ENCODE results near the gene ADGRB2. TPM values are rescaled to one million over a fixed set of nuclear protein-coding genes. Genes with fewer than 3 reads are reported as not detected.

The ADGRB2 gene
- total and polyA plus RNA-seq, 2 of the 4 experiments (the other 2 are of a cell fraction), result 2.2 to 11.9 TPM

GRCh38 chr1:31755850-31756492 lies 8.2 kb downstream of the ADGRB2 start:
- H3K36me3 ChIP-seq (ENCODE audit: control insufficient read depth, insufficient read depth, low read length), result no peaks in the 10 kb centered on the region
- no peak overlapping the region for H2BK20ac ChIP-seq (ENCODE audit: low read depth, low read length)
- H3K27ac ChIP-seq (ENCODE audit: insufficient read depth, low read length), result no peak overlapping the region
- peaks cover 22% of the 10 kb centered on the region for H3K4me1 ChIP-seq (ENCODE audit: control insufficient read depth, insufficient read depth, low read length)
- ATAC-seq (ENCODE audit: low read depth) (no peak), DNase-seq (no peak)
- TF ChIP-seq MAFK (IDR thresholded peaks at IDR 0.05; ENCODE audit: low read depth, low read length), result no peak
- no peak for TF ChIP-seq CTCF (conservative IDR thresholded peaks at IDR 0.05; ENCODE audit: low read depth, low read length)
- TF ChIP-seq RFX5 (IDR thresholded peaks at IDR 0.05; ENCODE audit: low read depth, low read length), result no peak
- no peak for TF ChIP-seq MAZ (IDR thresholded peaks at IDR 0.05; ENCODE audit: borderline replicate concordance, low read depth, low read length)
- no peak for TF ChIP-seq RAD21 (IDR thresholded peaks at IDR 0.05; ENCODE audit: low read length)
- TF ChIP-seq CEBPB (IDR thresholded peaks at IDR 0.05; ENCODE audit: low read depth, low read length), result no peak
- no peak for TF ChIP-seq CHD1 (IDR thresholded peaks at IDR 0.05; ENCODE audit: low read depth, low read length)
- peak overlapping the region; percentile 57 for H2AK9ac ChIP-seq (replicated peaks; ENCODE audit: low read depth, low read length, poor library complexity)
- no peak overlapping the region for H3K14ac ChIP-seq (replicated peaks; ENCODE audit: low read depth, low read length)
- no peak overlapping the region for H3K9ac ChIP-seq (ENCODE audit: low read depth, low read length)
- H3K18ac ChIP-seq (ENCODE audit: low read depth, low read length), result no peak overlapping the region
- no peak overlapping the region for H3K4me3 ChIP-seq (ENCODE audit: insufficient read depth, low read depth, low read length)
- H3K4ac ChIP-seq (ENCODE audit: low read depth, low read length), result no peak overlapping the region
- H3K9me1 ChIP-seq (ENCODE audit: insufficient read depth, low read length), result peaks cover 11% of the 10 kb centered on the region; the same call in 1 of the 2 replicates
- no peak overlapping the region; the same call in 1 of the 2 replicates for H3K23ac ChIP-seq (ENCODE audit: low read depth, low read length)
- peaks cover 0 to 16% of the 10 kb centered on the region in 2 experiments; a peak in 2 of 4 replicates for H3K79me1 ChIP-seq (ENCODE audit: low read depth in 1 of 2, low read length in 2 of 2)
- in situ Hi-C loops (cut with MboI; ENCODE audit: low sequenced_read_pairs) (no loop called here), dilution Hi-C loops (cut with HindIII; ENCODE audit: low sequenced_read_pairs, unreplicated experiment) (no loop called here), intact Hi-C loops (cut with micrococcal nuclease) (no loop called here)
- H4K5ac ChIP-seq (ENCODE audit: low read depth, low read length), result no peak overlapping the region
- H3K27me3 ChIP-seq (ENCODE audit: control insufficient read depth, insufficient read depth, low read length), result no peaks in the 10 kb centered on the region
- H2AFZ ChIP-seq (replicated peaks; ENCODE audit: low read length, poor library complexity), result no peak overlapping the region
- H2BK120ac ChIP-seq (ENCODE audit: low read depth, low read length), result no peak overlapping the region
- H2BK15ac ChIP-seq (ENCODE audit: low read depth, low read length), result no peak overlapping the region
- ChIA-PET CTCF (interaction anchor here (0.9 kb wide), 1 partner anchor 10 kb away, joined by 3 read pairs; no protein-coding TSS in a partner anchor), POLR2A (ENCODE audit: unreplicated experiment) (no interaction called here)
- no TSS peak for BruUV-seq (replicated peaks)
- H2BK5ac ChIP-seq (ENCODE audit: low read depth, low read length, poor library complexity, severe bottlenecking), result no peak overlapping the region
- peaks cover 15% of the 10 kb centered on the region for H4K20me1 ChIP-seq (ENCODE audit: insufficient read depth, low read length)
- no peak overlapping the region for H4K91ac ChIP-seq (ENCODE audit: insufficient read depth, low read depth, low read length)
- H3K9me3 ChIP-seq (ENCODE audit: control insufficient read depth, insufficient read depth, low read length), result no peaks in the 10 kb centered on the region
- H4K8ac ChIP-seq (ENCODE audit: low read depth in 2 of 2, low read length in 2 of 2), result no peak overlapping the region
- no peak overlapping the region for H2AK5ac ChIP-seq (ENCODE audit: low read depth, low read length)
- H3K4me2 ChIP-seq (ENCODE audit: low read depth, low read length), result no peak overlapping the region
- 86% methylated on average over 16 of the region's 30 CpGs; no CpG with 5 or more reads in 1 of the 2 experiments for WGBS, 2 experiments (ENCODE audit: extremely low coverage in 2 of 2, insufficient read length in 1 of 2)
- H3K56ac ChIP-seq (ENCODE audit: extremely low read depth, insufficient read depth, low read length), result no peak overlapping the region

All from IMR-90 (cell line).